Loucy (cell line): Measurements from ENCODE around the gene PSMD13.
"Not testable (repeated sequence)": the region's sequence is repeated elsewhere in the genome, so short reads cannot be mapped to it uniquely, and the experiment has no call there.

Source experiments
- H2AFZ ChIP-seq: fragments of 200-600 bp; sonication (generic); 2 replicates; pipeline ENCODE4 v1.6.0; 2016; ENCODE audit warnings: antibody characterized with exemption, mild to moderate bottlenecking, low read length, moderate library complexity
- H3F3A ChIP-seq: fragments of 200-600 bp; 2 replicates; pipeline ENCODE4 v1.6.0; 2016; ENCODE audit warnings: antibody characterized with exemption, low read depth, mild to moderate bottlenecking
- H3K27me3 ChIP-seq: fragments of 200-600 bp; sonication (generic); 2 replicates; pipeline ENCODE4 v1.6.1; 2014; ENCODE audit warnings: low read length, mild to moderate bottlenecking; ENCODE audit not compliant: insufficient read depth, poor library complexity, severe bottlenecking
- H3K36me3 ChIP-seq: fragments of 200-600 bp; sonication (generic); 2 replicates; pipeline ENCODE4 v1.6.1; 2016; ENCODE audit warnings: low read length; ENCODE audit not compliant: insufficient read depth
- H3K4me1 ChIP-seq: fragments of 200-600 bp; sonication (generic); 2 replicates; pipeline ENCODE4 v1.5.1; 2014; ENCODE audit warnings: low read length, mild to moderate bottlenecking; ENCODE audit not compliant: insufficient read depth, poor library complexity, severe bottlenecking
- H3K4me2 ChIP-seq: fragments of 200-600 bp; sonication (generic); 2 replicates; pipeline ENCODE4 v1.6.0; 2014; ENCODE audit warnings: antibody characterized with exemption, low read length, low read depth, mild to moderate bottlenecking; ENCODE audit not compliant: poor library complexity, severe bottlenecking
- H3K4me3 ChIP-seq: fragments of 200-600 bp; sonication (generic); 2 replicates; pipeline ENCODE4 v1.5.1; 2014; ENCODE audit warnings: low read length, mild to moderate bottlenecking, mixed read lengths; ENCODE audit not compliant: poor library complexity, severe bottlenecking
- H3K79me2 ChIP-seq: fragments of 200-600 bp; sonication (generic); 2 replicates; pipeline ENCODE4 v1.6.1; 2014; ENCODE audit warnings: low read length; ENCODE audit not compliant: insufficient read depth
- H3K9ac ChIP-seq: fragments of 200-600 bp; sonication (generic); 2 replicates; pipeline ENCODE4 v1.6.0; 2014; ENCODE audit warnings: mild to moderate bottlenecking, low read depth, low read length, moderate library complexity; ENCODE audit not compliant: poor library complexity, severe bottlenecking
- H3K9me2 ChIP-seq: fragments of 200-600 bp; sonication (generic); replicated peaks from 2 replicates; pipeline ENCODE4 v1.6.1; 2016; ENCODE audit warnings: low read depth, low read length, mixed read lengths
- H3K9me3 ChIP-seq: fragments of 200-600 bp; sonication (generic); 2 replicates; pipeline ENCODE4 v1.6.1; 2014; ENCODE audit warnings: mild to moderate bottlenecking, antibody characterized with exemption, low read length, low read depth; ENCODE audit not compliant: insufficient read depth
- H4K20me1 ChIP-seq: fragments of 200-600 bp; sonication (generic); 2 replicates; pipeline ENCODE4 v1.6.0; 2014; ENCODE audit warnings: antibody characterized with exemption, low read length, mild to moderate bottlenecking; ENCODE audit not compliant: insufficient read depth, poor library complexity, severe bottlenecking
- CTCF ChIP-seq: fragments of 200-600 bp; sonication (generic); conservative IDR thresholded peaks from 2 replicates; pipeline ENCODE4 v1.5.1; 2014; ENCODE audit warnings: mild to moderate bottlenecking, antibody characterized with exemption, low read length
- EZH2phosphoT487 ChIP-seq: fragments of 200-600 bp; IDR thresholded peaks from 2 replicates; pipeline ENCODE4 v1.6.1; 2018; ENCODE audit warnings: antibody characterized with exemption, mild to moderate bottlenecking, moderate library complexity, borderline replicate concordance

The PSMD13 gene

GRCh38 chr11:284105-285020 lies 47.6 kb downstream of the PSMD13 start:
- Histone ChIP-seq H3F3A (no peaks in the 10 kb centered on the region), H3K9me2 (no peaks in the 10 kb centered on the region), H3K9me3 (no peaks in the 10 kb centered on the region), H3K27me3 (no peaks in the 10 kb centered on the region), H3K36me3 (no peaks in the 10 kb centered on the region), H3K79me2 (peaks cover 15% of the 10 kb centered on the region; the same call in 1 of the 2 replicates), H3K4me3 (no peak overlapping the region), H3K4me1 (peaks cover 22% of the 10 kb centered on the region), H4K20me1 (no peaks in the 10 kb centered on the region), H2AFZ (no peak overlapping the region), H3K4me2 (no peak overlapping the region), H3K9ac (no peak overlapping the region)
- TF ChIP-seq CTCF (no peak), EZH2phosphoT487 (no peak)

- no peak for TF ChIP-seq EZH2phosphoT487
- no peak for TF ChIP-seq CTCF
- no peaks in the 10 kb centered on the region for H3K9me3 ChIP-seq
- H3K4me2 ChIP-seq: no peak overlapping the region
- H3F3A ChIP-seq: no peaks in the 10 kb centered on the region
- H3K27me3 ChIP-seq: no peaks in the 10 kb centered on the region
- H3K4me3 ChIP-seq: no peak overlapping the region
- no peak overlapping the region for H3K9ac ChIP-seq
- H3K36me3 ChIP-seq: no peaks in the 10 kb centered on the region
- H3K4me1 ChIP-seq: peaks cover 31% of the 10 kb centered on the region
- H2AFZ ChIP-seq: no peak overlapping the region
- H3K79me2 ChIP-seq: peaks cover 24% of the 10 kb centered on the region; the same call in 1 of the 2 replicates
- no peaks in the 10 kb centered on the region for H3K9me2 ChIP-seq
- peaks cover under 1% of the 10 kb centered on the region for H4K20me1 ChIP-seq
Observed at GRCh38 chr11:285021-285893, 48.5 kb downstream of the PSMD13 start.

- Histone ChIP-seq H4K20me1 (peaks cover 3% of the 10 kb centered on the region), H3K9me3 (no peaks in the 10 kb centered on the region), H2AFZ (no peak overlapping the region), H3K4me1 (peaks cover 37% of the 10 kb centered on the region), H3K27me3 (no peaks in the 10 kb centered on the region), H3K79me2 (peaks cover 30% of the 10 kb centered on the region; the same call in 1 of the 2 replicates), H3K36me3 (no peaks in the 10 kb centered on the region), H3K4me2 (no peak overlapping the region), H3F3A (no peaks in the 10 kb centered on the region), H3K4me3 (no peak overlapping the region), H3K9ac (no peak overlapping the region), H3K9me2 (no peaks in the 10 kb centered on the region)
- TF ChIP-seq EZH2phosphoT487: no peak
- TF ChIP-seq CTCF: no peak
Observed at GRCh38 chr11:285894-286220, 49.1 kb downstream of the PSMD13 start.

GRCh38 chr11:286977-287820 lies 50.4 kb downstream of the PSMD13 start:
- not testable (repeated sequence) for H3K36me3 ChIP-seq, H3F3A ChIP-seq, H4K20me1 ChIP-seq, H3K9me2 ChIP-seq, H3K27me3 ChIP-seq, H3K9me3 ChIP-seq
- H2AFZ ChIP-seq: peak overlapping the region; percentile 82; the same call in 1 of the 2 replicates
- H3K79me2 ChIP-seq: peaks cover 37% of the 10 kb centered on the region; the same call in 1 of the 2 replicates
- H3K4me2 ChIP-seq: peak overlapping the region; percentile 97
- peaks cover 42% of the 10 kb centered on the region for H3K4me1 ChIP-seq
- H3K4me3 ChIP-seq: peak overlapping the region; percentile 93
- H3K9ac ChIP-seq: peak overlapping the region; percentile 93
